Astrocyte of the spinal cord (primary cell): Measurements from ENCODE around the gene TIGIT.

Source experiments
- DNase-seq: peaks from one replicate; pipeline ENCODE4 v3.0.0; 2011; ENCODE audit warnings: low read depth, low spot score
- H3K4me3 ChIP-seq: 2 replicates; pipeline ENCODE4 v1.5.1; 2011; ENCODE audit warnings: low read depth, mild to moderate bottlenecking, low read length, moderate library complexity
- CTCF ChIP-seq: IDR thresholded peaks from 2 replicates; pipeline ENCODE4 v1.5.1; 2012; ENCODE audit warnings: low read depth, mild to moderate bottlenecking, low read length, inconsistent platforms
- in situ Hi-C: cut with HindIII; loops from 2 replicates; pipeline ENCODE4 v1.10.0; 2017; ENCODE audit warnings: low sequenced_read_pairs

TIGIT gene

GRCh38 chr3:114355653-114356052 lies 61.8 kb downstream of the TIGIT start:
- TF ChIP-seq CTCF: no peak
- in situ Hi-C loops: no loop called here
- H3K4me3 ChIP-seq: no peak overlapping the region
- DNase-seq: no peak

- H3K4me3 ChIP-seq: no peak overlapping the region
- DNase-seq: no peak
- no peak for TF ChIP-seq CTCF
- in situ Hi-C loops: no loop called here
Observed at GRCh38 chr3:114356066-114356465, 62.2 kb downstream of the TIGIT start.

GRCh38 chr3:114356525-114356924 lies 62.7 kb downstream of the TIGIT start:
- no peak overlapping the region for H3K4me3 ChIP-seq
- no peak for TF ChIP-seq CTCF
- in situ Hi-C loops: no loop called here
- DNase-seq: no peak
